Endothelial cell of umbilical vein (primary cell): Measurements from ENCODE around the gene RAB24. TPM values are rescaled to one million over a fixed set of nuclear protein-coding genes. Genes with fewer than 3 reads are reported as not detected.

ENCODE experiments used
- BruUV-seq: library from RNA; stranded (reverse); fragments of 400-500 nt; replicated peaks from 2 replicates; lab custom pipeline; 2021; lab: Mats Ljungman, UMichigan
- CTCF ChIA-PET: fragments of 300-600, 350-600 bp; sonication (Branson Sonifier 250); formaldehyde crosslinking; loops from one replicate; lab custom pipeline; 2021; ENCODE audit warnings: antibody characterized with exemption, inconsistent platforms; lab: Charles Lee
- POLR2A ChIA-PET: fragments of 300-600, 350-600 bp; sonication (Branson Sonifier 250); formaldehyde crosslinking; loops from one replicate; lab custom pipeline; 2021; ENCODE audit warnings: antibody characterized with exemption, inconsistent platforms; lab: Charles Lee
- DNase-seq: peaks from one replicate; pipeline ENCODE4 v3.0.0-alpha.2; 2011; ENCODE audit warnings: low read depth, low spot score
- FAIRE-seq: peaks from 2 replicates; lab custom pipeline; 2011; peaks lifted over from hg19 to GRCh38; lab: Jason Lieb, UNC
- H2AFZ ChIP-seq: 2 replicates; pipeline ENCODE4 v1.6.0; 2012; ENCODE audit warnings: low read depth, low read length, control low read depth, inconsistent platforms
- H3K27ac ChIP-seq: 2 replicates; pipeline ENCODE4 v1.5.1; 2011; ENCODE audit warnings: low read depth, mild to moderate bottlenecking, control low read depth, low read length, moderate library complexity; ENCODE audit not compliant: insufficient read depth
- H3K27me3 ChIP-seq, 2 experiments: 2 replicates each; pipeline versions ENCODE4 v1.6.0 to v1.6.1; 2011; ENCODE audit warnings: low read length in 2 of 2, mixed read lengths in 1 of 2; ENCODE audit not compliant: control insufficient read depth in 2 of 2, insufficient read depth in 2 of 2
- H3K36me3 ChIP-seq, 2 experiments: 2 replicates in 1 of 2; 3 replicates in 1 of 2; pipeline ENCODE4 v1.5.1; 2011; ENCODE audit warnings: low read length in 2 of 2, mild to moderate bottlenecking in 1 of 2, moderate library complexity in 1 of 2; ENCODE audit not compliant: control insufficient read depth in 2 of 2, insufficient read depth in 2 of 2; ENCODE audit errors: extremely low read depth in 1 of 2
- H3K4me1 ChIP-seq: 3 replicates; pipeline ENCODE4 v1.5.1; 2011; ENCODE audit warnings: mild to moderate bottlenecking, low read length; ENCODE audit not compliant: control insufficient read depth, insufficient read depth; ENCODE audit errors: extremely low read depth
- H3K4me2 ChIP-seq: 2 replicates; pipeline ENCODE4 v1.6.1; 2011; ENCODE audit warnings: low read length, control low read depth, mixed read lengths; ENCODE audit not compliant: insufficient read depth
- H3K4me3 ChIP-seq, 3 experiments: fragments of 200-600 bp in 1 of 3; sonication (generic), shearing (Covaris generic) in 1 of 3; replicated peaks in 1 of 3; 2 replicates each; pipeline ENCODE4 v1.5.1; 2011 to 2016; ENCODE audit warnings: control low read depth in 3 of 3, low read length in 3 of 3, mild to moderate bottlenecking in 2 of 3, inconsistent platforms in 1 of 3, low read depth in 1 of 3, moderate library complexity in 1 of 3; ENCODE audit not compliant: insufficient read depth in 1 of 3
- H3K79me2 ChIP-seq: 2 replicates; pipeline ENCODE4 v1.6.0; 2012; ENCODE audit warnings: low read length, inconsistent platforms; ENCODE audit not compliant: control insufficient read depth, insufficient read depth
- H3K9ac ChIP-seq: replicated peaks from 2 replicates; pipeline ENCODE3; 2011; ENCODE audit warnings: low read length, control low read depth; ENCODE audit not compliant: insufficient read depth; ENCODE audit errors: extremely low read depth
- H3K9me1 ChIP-seq: replicated peaks from 3 replicates; pipeline ENCODE4 v1.6.0; 2011; ENCODE audit warnings: mild to moderate bottlenecking, low read length; ENCODE audit not compliant: control insufficient read depth, insufficient read depth; ENCODE audit errors: extremely low read depth
- H3K9me3 ChIP-seq: replicated peaks from 2 replicates; pipeline ENCODE4 v1.5.1; 2012; ENCODE audit warnings: low read length, inconsistent platforms; ENCODE audit not compliant: control insufficient read depth, insufficient read depth
- H4K20me1 ChIP-seq: replicated peaks from 2 replicates; pipeline ENCODE3; 2011; ENCODE audit warnings: mild to moderate bottlenecking, low read length; ENCODE audit not compliant: control insufficient read depth, insufficient read depth; ENCODE audit errors: extremely low read depth
- CTCF ChIP-seq, 2 donors: IDR thresholded peaks; 1 replicate in 1 of 2; 2 replicates in 1 of 2; pipeline ENCODE4 v1.5.1; 2011; ENCODE audit warnings: low read length in 2 of 2, mild to moderate bottlenecking in 2 of 2, moderate library complexity in 2 of 2, control low read depth in 1 of 2, inconsistent platforms in 1 of 2, low read depth in 1 of 2; ENCODE audit not compliant: insufficient read depth in 1 of 2; ENCODE audit errors: extremely low read depth in 1 of 2
- EZH2 ChIP-seq: IDR thresholded peaks from 2 replicates; pipeline ENCODE4 v1.6.1; 2012; ENCODE audit warnings: borderline replicate concordance, low read depth, mild to moderate bottlenecking, moderate library complexity, low read length, inconsistent platforms; ENCODE audit not compliant: severe bottlenecking
- FOS ChIP-seq: IDR thresholded peaks from 2 replicates; pipeline ENCODE4 v1.6.1; 2011; ENCODE audit warnings: mild to moderate bottlenecking, low read length, moderate library complexity, borderline replicate concordance; ENCODE audit not compliant: insufficient read depth
- GATA2 ChIP-seq: IDR thresholded peaks from 2 replicates; pipeline ENCODE4 v1.7.0; 2011; ENCODE audit warnings: low read depth, mild to moderate bottlenecking, moderate library complexity, mixed read lengths, low read length; ENCODE audit not compliant: insufficient read length, insufficient read depth
- JUN ChIP-seq: IDR thresholded peaks from 2 replicates; pipeline ENCODE4 v1.6.1; 2011; ENCODE audit warnings: borderline replicate concordance, low read depth; ENCODE audit not compliant: insufficient read length, insufficient read depth
- MAX ChIP-seq: IDR thresholded peaks from 2 replicates; pipeline ENCODE4 v1.6.1; 2011; ENCODE audit not compliant: insufficient read depth, insufficient read length
- MYC ChIP-seq: IDR thresholded peaks from one replicate; pipeline ENCODE4 v1.6.1; 2011; ENCODE audit warnings: mild to moderate bottlenecking, low read depth, low read length
- POLR2A ChIP-seq: IDR thresholded peaks from 2 replicates; pipeline ENCODE4 v1.6.1; 2012; ENCODE audit warnings: low read depth, mild to moderate bottlenecking, control low read depth, low read length
- POLR2AphosphoS5 ChIP-seq: IDR thresholded peaks from 2 replicates; pipeline ENCODE4 v1.6.1; 2012; ENCODE audit warnings: low read depth, mild to moderate bottlenecking, control low read depth, low read length, moderate library complexity; ENCODE audit not compliant: insufficient read depth
- dilution Hi-C: fragments of 300-500 bp; cut with MboI; formaldehyde crosslinking; loops from one replicate; pipeline ENCODE4 v1.15.0; 2019; ENCODE audit warnings: low sequenced_read_pairs; ENCODE audit not compliant: extremely low pct_ligation_motif_present
- intact Hi-C: fragments of 100-400 bp; cut with micrococcal nuclease; formaldehyde crosslinking; loops from one replicate; pipeline ENCODE4 v1.10.0; 2022
- polyA plus RNA-seq, 4 experiments: library from polyadenylated mRNA; depleted of rRNA in 3 of 4; stranded (reverse) in 3 of 4; unstranded in 1 of 4; fragments of >200 nt; gene quantifications; 2 replicates each; pipeline versions ENCODE4 v1.2.1 to v1.2.3, GENCODE V29; 2011 to 2012; ENCODE audit warnings: missing spikeins in 1 of 4
- total RNA-seq: library from RNA; stranded (reverse); gene quantifications from 2 replicates; pipeline ENCODE4 v1.2.3, GENCODE V29; 2021

Gene RAB24
- total and polyA plus RNA-seq, 2 donors (not counting 3 experiments of a cell fraction or from before 2014, with no cell fraction given): 20.7 to 44.0 TPM

- CTCF ChIA-PET: interaction anchor here (2.3 kb wide), 1 partner anchor 11 kb away, joined by 8 read pairs; no protein-coding TSS in a partner anchor
Measured at GRCh38 chr5:177265395-177265794, 38.1 kb downstream of the RAB24 start.

More at GRCh38 chr5:177265395-177265794, 38.1 kb downstream of the RAB24 start:
- H2AFZ ChIP-seq: no peak overlapping the region
- dilution Hi-C loops: no loop called here
- no peak overlapping the region for H3K27ac ChIP-seq
- DNase-seq (no peak), FAIRE-seq (no peak)
- no peak overlapping the region for H3K4me2 ChIP-seq
- no peak overlapping the region for H3K9ac ChIP-seq
- no peaks in the 10 kb centered on the region for H3K79me2 ChIP-seq
- BruUV-seq: no TSS peak
- no peak for TF ChIP-seq CTCF (IDR thresholded peaks at IDR 0.05; ENCODE audit: extremely low read depth in 1 of 2, insufficient read depth in 1 of 2, low read depth in 1 of 2, low read length in 2 of 2)
- TF ChIP-seq POLR2A: no peak
- TF ChIP-seq JUN: no peak
- no peak for TF ChIP-seq EZH2
- no peak for TF ChIP-seq FOS
- no peak for TF ChIP-seq MAX
- no peak for TF ChIP-seq POLR2AphosphoS5
- TF ChIP-seq GATA2: no peak
- no peak for TF ChIP-seq MYC
- H3K36me3 ChIP-seq: peaks cover 20 to 22% of the 10 kb centered on the region in 2 experiments
- no peaks in the 10 kb centered on the region for H4K20me1 ChIP-seq
- no peaks in the 10 kb centered on the region for H3K27me3 ChIP-seq
- no peaks in the 10 kb centered on the region for H3K9me1 ChIP-seq
- no peaks in the 10 kb centered on the region for H3K9me3 ChIP-seq
- POLR2A ChIA-PET: no interaction called here
- intact Hi-C loops: no loop called here
- H3K4me1 ChIP-seq: no peaks in the 10 kb centered on the region
- H3K4me3 ChIP-seq: no peak overlapping the region
